Hematopoietic multipotent progenitor cell treated with erythropoietin and hydrocortisone succinate and interleukin-3 and kit ligand, for 6 days (in vitro differentiated cells): ENCODE results near the gene RPS6KA4.

Experiments used
- DNase-seq: peaks from one replicate; pipeline ENCODE4 v3.0.0-alpha.2; 2015

Gene RPS6KA4

GRCh38 chr11:64327993-64328392 is 31.0 kb upstream of the RPS6KA4 start:
- DNase-seq, result no peak

- DNase-seq, result no peak
Observed at GRCh38 chr11:64330888-64331287, 28.1 kb upstream of the RPS6KA4 start.

GRCh38 chr11:64331569-64332371 is 27.2 kb upstream of the RPS6KA4 start:
- DNase-seq, result peak; percentile 96

- DNase-seq, result no peak
Observed at GRCh38 chr11:64333556-64333955, 25.4 kb upstream of the RPS6KA4 start.

- peak; percentile 99 for DNase-seq
Observed at GRCh38 chr11:64334764-64335735, 23.9 kb upstream of the RPS6KA4 start.

GRCh38 chr11:64337538-64338249 is 21.3 kb upstream of the RPS6KA4 start:
- DNase-seq, result no peak

GRCh38 chr11:64338716-64339115 is 20.2 kb upstream of the RPS6KA4 start:
- DNase-seq, result no peak

GRCh38 chr11:64339286-64339685 is 19.7 kb upstream of the RPS6KA4 start:
- DNase-seq, result no peak

- DNase-seq, result peak; percentile 66
Observed at GRCh38 chr11:64339754-64340408, 19.1 kb upstream of the RPS6KA4 start, which contains the start of gene CCDC88B. TSS of gene CCDC88B (plus strand) at chr11:64340204. CDS start at chr11:64340267, 63 bp downstream.

GRCh38 chr11:64340671-64341335 is 18.2 kb upstream of the RPS6KA4 start:
- peak; percentile 76 for DNase-seq

GRCh38 chr11:64341429-64341828 is 17.5 kb upstream of the RPS6KA4 start:
- no peak for DNase-seq

- DNase-seq, result peak; percentile 93
Observed at GRCh38 chr11:64341851-64342791, 16.8 kb upstream of the RPS6KA4 start.

- DNase-seq, result no peak
Observed at GRCh38 chr11:64342869-64343745, 15.9 kb upstream of the RPS6KA4 start.

- DNase-seq, result peak; percentile 64
Observed at GRCh38 chr11:64343767-64344559, 15.0 kb upstream of the RPS6KA4 start.

GRCh38 chr11:64344787-64345186 is 14.2 kb upstream of the RPS6KA4 start:
- no peak for DNase-seq

GRCh38 chr11:64347193-64347867 is 11.6 kb upstream of the RPS6KA4 start:
- peak; percentile 22 for DNase-seq

- DNase-seq, result no peak
Observed at GRCh38 chr11:64348383-64349024, 10.5 kb upstream of the RPS6KA4 start.

- no peak for DNase-seq
Observed at GRCh38 chr11:64349025-64349387, 10.0 kb upstream of the RPS6KA4 start.
